ENCODE measurements around the gene MPHOSPH10. TPM values are rescaled to one million over a fixed set of nuclear protein-coding genes. Genes with fewer than 3 reads are reported as not detected.
A peak's percentile ranks its signal among the peaks of the same experiment; 100 is the strongest.
"Not testable (repeated sequence)": the region's sequence is repeated elsewhere in the genome, so short reads cannot be mapped to it uniquely, and the experiment has no call there.

Gene MPHOSPH10
- total RNA-seq, 1 experiment from 2014 or later, result 26.4 TPM

GRCh38 chr2:71181316-71181715 lies 50.9 kb downstream of the MPHOSPH10 start:
- Histone ChIP-seq H3F3A (ENCODE audit: low read length, unreplicated experiment) (no peaks in the 10 kb centered on the region), H3K4me3 (ENCODE audit: low read length) (no peak overlapping the region), H3K9ac (ENCODE audit: low read length) (no peak overlapping the region), H3K79me2 (ENCODE audit: low read length) (no peaks in the 10 kb centered on the region), H3K4me2 (ENCODE audit: low read length) (no peak overlapping the region), H3K27me3 (ENCODE audit: low read length) (no peaks in the 10 kb centered on the region), H3K36me3 (ENCODE audit: low read depth, low read length) (no peaks in the 10 kb centered on the region), H3K9me3 (ENCODE audit: low read length) (no peaks in the 10 kb centered on the region), H2AFZ (ENCODE audit: low read length) (no peak overlapping the region), H3K4me1 (ENCODE audit: insufficient read depth, low read length) (peaks cover 13% of the 10 kb centered on the region), H3K27ac (ENCODE audit: low read length) (no peak overlapping the region), H4K20me1 (ENCODE audit: low read length) (no peaks in the 10 kb centered on the region), H3K9me2 (replicated peaks; ENCODE audit: low read length) (no peaks in the 10 kb centered on the region)
- POLR2A ChIA-PET (ENCODE audit: unreplicated experiment), result no interaction called here
- DNase-seq (peak; percentile 75), ATAC-seq (peak; percentile 89)
- BruUV-seq (replicated peaks), result no TSS peak
- intact Hi-C loops (cut with micrococcal nuclease), result no loop called here
- no peak for TF ChIP-seq CTCF (conservative IDR thresholded peaks at IDR 0.05; ENCODE audit: low read depth, low read length)
- TF ChIP-seq EZH2 (IDR thresholded peaks at IDR 0.05; ENCODE audit: low read length, unreplicated experiment), result no peak
- TF ChIP-seq EZH2phosphoT487 (IDR thresholded peaks at IDR 0.05; ENCODE audit: borderline replicate concordance, low read length), result no peak
- CTCF ChIA-PET, result no interaction called here

GRCh38 chr2:71183306-71184115 lies 53.1 kb downstream of the MPHOSPH10 start:
- H3K79me2 ChIP-seq (ENCODE audit: low read length); H3K27me3 ChIP-seq (ENCODE audit: low read length); H3K36me3 ChIP-seq (ENCODE audit: low read depth, low read length); ATAC-seq; DNase-seq; BruUV-seq (replicated peaks); H4K20me1 ChIP-seq (ENCODE audit: low read length); H3K9ac ChIP-seq (ENCODE audit: low read length); CTCF ChIA-PET; intact Hi-C loops (cut with micrococcal nuclease); H3K9me2 ChIP-seq (replicated peaks; ENCODE audit: low read length); H3K27ac ChIP-seq (ENCODE audit: low read length); POLR2A ChIA-PET (ENCODE audit: unreplicated experiment); H3K4me3 ChIP-seq (ENCODE audit: low read length); H2AFZ ChIP-seq (ENCODE audit: low read length); H3K9me3 ChIP-seq (ENCODE audit: low read length); H3F3A ChIP-seq (ENCODE audit: low read length, unreplicated experiment); H3K4me2 ChIP-seq (ENCODE audit: low read length): not testable (repeated sequence)
- H3K4me1 ChIP-seq (ENCODE audit: insufficient read depth, low read length), result peaks cover 13% of the 10 kb centered on the region

- Histone ChIP-seq H3K9me3 (ENCODE audit: low read length) (no peaks in the 10 kb centered on the region), H3K27ac (ENCODE audit: low read length) (no peak overlapping the region), H3K4me2 (ENCODE audit: low read length) (no peak overlapping the region), H3K9me2 (replicated peaks; ENCODE audit: low read length) (no peaks in the 10 kb centered on the region), H3K36me3 (ENCODE audit: low read depth, low read length) (no peaks in the 10 kb centered on the region), H3K27me3 (ENCODE audit: low read length) (no peaks in the 10 kb centered on the region), H3K4me1 (ENCODE audit: insufficient read depth, low read length) (peaks cover 4% of the 10 kb centered on the region), H3K9ac (ENCODE audit: low read length) (no peak overlapping the region), H3K79me2 (ENCODE audit: low read length) (no peaks in the 10 kb centered on the region), H4K20me1 (ENCODE audit: low read length) (no peaks in the 10 kb centered on the region), H3K4me3 (ENCODE audit: low read length) (no peak overlapping the region), H3F3A (ENCODE audit: low read length, unreplicated experiment) (no peaks in the 10 kb centered on the region), H2AFZ (ENCODE audit: low read length) (no peak overlapping the region)
- BruUV-seq (replicated peaks), result no TSS peak
- no peak for TF ChIP-seq EZH2phosphoT487 (IDR thresholded peaks at IDR 0.05; ENCODE audit: borderline replicate concordance, low read length)
- TF ChIP-seq EZH2 (IDR thresholded peaks at IDR 0.05; ENCODE audit: low read length, unreplicated experiment), result no peak
- TF ChIP-seq CTCF (conservative IDR thresholded peaks at IDR 0.05; ENCODE audit: low read depth, low read length), result no peak
- no peak for ATAC-seq
- POLR2A ChIA-PET (ENCODE audit: unreplicated experiment), result no interaction called here
- intact Hi-C loops (cut with micrococcal nuclease), result no loop called here
- CTCF ChIA-PET, result interaction anchor here (0.6 kb wide), 1 partner anchor 36 kb away, joined by 3 read pairs; no protein-coding TSS in a partner anchor
- DNase-seq, result no peak
Measured at GRCh38 chr2:71186973-71187372, 56.5 kb downstream of the MPHOSPH10 start.

Data from PC-3 (cell line).